ENCODE data around the gene MYNN.

MYNN gene

DNA sequence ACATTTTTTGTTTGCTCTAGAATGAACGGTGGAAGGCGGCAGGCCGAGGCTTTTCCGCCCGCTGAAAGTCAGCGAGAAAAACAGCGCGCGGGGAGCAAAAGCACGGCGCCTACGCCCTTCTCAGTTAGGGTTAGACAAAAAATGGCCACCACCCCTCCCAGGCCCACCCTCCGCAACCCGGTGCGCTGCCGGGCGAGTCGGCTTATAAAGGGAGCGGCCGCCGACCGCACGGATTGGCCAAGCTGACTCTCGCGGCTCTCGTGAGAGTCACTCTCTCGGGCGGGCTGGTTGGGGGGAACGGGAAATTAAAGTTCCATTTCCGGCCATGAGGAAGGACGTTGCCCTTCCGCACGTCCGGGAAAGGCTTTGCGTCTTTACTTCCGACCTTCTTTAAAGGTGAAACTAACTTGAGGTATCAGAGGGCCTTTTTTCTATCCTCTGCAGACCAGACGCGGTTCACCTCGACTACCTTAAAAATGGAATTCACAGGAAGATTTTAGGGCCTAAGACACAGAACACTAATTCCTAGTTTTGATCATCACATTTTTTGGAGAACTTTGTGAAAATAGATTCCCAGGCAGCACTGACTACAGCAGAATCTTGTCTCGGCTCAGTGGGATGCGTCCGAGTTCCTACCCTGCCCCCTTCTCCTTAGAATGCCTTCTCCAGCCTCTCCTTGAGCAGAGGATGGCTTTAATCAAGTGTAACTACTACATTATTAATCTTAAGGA lies 8.1 kb upstream of the MYNN start, which contains the start of gene TERC:
TERC (minus strand) TSS at position 179 of the 731 bp plus-strand sequence.
- no peak for TF ChIP-seq CTCF (IDR thresholded peaks at IDR 0.05; ENCODE audit: insufficient read depth, low read depth, low read length, missing control alignments)
- peak; percentile 94 for DNase-seq (ENCODE audit: low read depth)
- peak within 1 kb of the TSS; percentile 74 for H3K4me3 ChIP-seq (ENCODE audit: low read depth, low read length)

DNA sequence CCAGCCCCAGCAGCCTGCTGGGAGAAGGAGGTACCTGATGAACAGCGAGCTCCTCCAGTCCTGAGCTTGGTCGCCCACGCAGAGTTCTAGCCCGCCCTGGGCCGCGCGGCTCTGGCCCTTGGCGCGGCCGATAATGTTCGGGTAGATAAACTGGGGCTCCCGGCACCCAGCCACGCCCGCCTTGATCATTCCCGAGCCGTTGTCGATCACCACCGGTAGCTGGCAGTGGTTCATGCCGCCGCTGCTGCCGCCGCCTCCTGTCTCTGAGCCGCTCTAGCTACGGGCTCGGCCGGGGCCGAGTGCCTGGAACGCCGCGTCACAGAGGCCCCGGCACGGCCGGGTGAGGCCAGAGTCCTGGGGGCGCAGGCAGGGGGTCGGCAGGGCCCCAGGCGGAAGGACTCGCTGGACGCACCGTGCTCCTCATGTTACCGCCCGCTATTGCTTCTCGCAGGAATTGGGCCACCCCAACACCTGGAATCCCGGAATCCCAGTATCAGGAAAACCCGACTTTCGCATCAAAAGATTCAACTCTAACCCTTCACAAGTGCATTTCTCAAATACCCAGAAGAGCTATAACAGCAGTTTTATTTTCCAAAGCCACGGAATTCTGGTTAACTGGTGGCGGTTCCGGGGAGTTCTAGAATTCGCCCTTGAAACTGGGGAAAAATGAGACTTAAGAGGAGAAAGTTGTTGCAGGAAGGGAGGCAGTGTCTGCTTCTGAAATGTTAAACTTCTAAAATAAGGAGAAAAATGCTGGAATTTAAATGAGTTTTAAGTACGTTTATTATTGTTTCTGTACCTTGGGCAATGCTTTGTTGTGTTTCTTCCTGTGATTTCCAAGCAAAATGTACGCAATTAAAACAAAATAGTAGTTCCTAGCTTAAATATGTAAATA lies 3.7 kb upstream of the MYNN start, which contains the start of gene ACTRT3:
ACTRT3 (minus strand) TSS at position 275 of the 895 bp plus-strand sequence; CDS start at position 234, 41 bp downstream.
- TF ChIP-seq CTCF (IDR thresholded peaks at IDR 0.05; ENCODE audit: insufficient read depth, low read depth, low read length, missing control alignments): no peak
- peak within 1 kb of the TSS; percentile 70 for H3K4me3 ChIP-seq (ENCODE audit: low read depth, low read length)
- peak; percentile 81 for DNase-seq (ENCODE audit: low read depth)

DNA sequence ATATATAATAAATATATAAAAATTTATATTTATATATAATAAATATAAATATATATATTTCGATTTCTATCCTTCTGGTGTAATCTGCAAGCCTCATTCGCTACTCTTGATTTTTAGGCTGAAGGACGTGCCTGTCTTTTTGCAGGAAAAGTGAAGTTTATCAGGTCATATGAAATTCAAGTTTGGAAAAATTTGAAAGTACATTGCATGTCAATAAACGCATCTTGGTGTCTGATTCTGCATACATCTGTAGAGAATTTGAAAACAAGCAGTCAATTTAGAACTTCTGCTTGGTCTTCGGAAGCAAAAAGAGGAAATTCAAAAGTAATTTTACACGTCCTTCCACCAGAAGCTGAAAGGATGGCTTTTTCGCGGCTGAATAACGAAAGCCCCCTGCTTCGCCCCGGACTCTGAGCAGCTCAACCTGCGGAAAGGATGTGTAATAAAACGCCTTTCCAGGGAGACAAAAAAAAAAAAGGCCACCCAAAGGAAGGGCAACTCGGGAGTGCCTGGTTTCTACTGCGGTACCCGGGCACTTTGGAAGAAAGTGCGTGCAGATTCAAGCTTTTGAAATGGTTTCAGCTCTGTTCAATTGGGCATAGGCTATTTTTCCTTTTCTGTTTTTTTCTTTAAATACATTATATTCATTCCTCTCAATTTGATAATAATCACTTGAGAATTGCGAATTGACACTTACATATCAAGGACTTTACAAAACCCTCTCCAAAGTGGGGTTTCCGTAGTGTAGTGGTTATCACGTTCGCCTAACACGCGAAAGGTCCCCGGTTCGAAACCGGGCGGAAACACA lies 1.5 kb upstream of the MYNN start:
- no peak for TF ChIP-seq CTCF (IDR thresholded peaks at IDR 0.05; ENCODE audit: insufficient read depth, low read depth, low read length, missing control alignments)
- DNase-seq (ENCODE audit: low read depth): peak; percentile 86

GRCh38 chr3:169772305-169772896 lies 795 bp upstream of the MYNN start:
- TF ChIP-seq CTCF (IDR thresholded peaks at IDR 0.05; ENCODE audit: insufficient read depth, low read depth, low read length, missing control alignments): no peak
- DNase-seq (ENCODE audit: low read depth): peak; percentile 84
- H3K4me3 ChIP-seq (ENCODE audit: low read depth, low read length): peak overlapping the region; percentile 80

More for the DNA sequence above, 1.5 kb upstream of the MYNN start:
- H3K4me3 ChIP-seq (ENCODE audit: low read depth, low read length): peak overlapping the region; percentile 80

DNA sequence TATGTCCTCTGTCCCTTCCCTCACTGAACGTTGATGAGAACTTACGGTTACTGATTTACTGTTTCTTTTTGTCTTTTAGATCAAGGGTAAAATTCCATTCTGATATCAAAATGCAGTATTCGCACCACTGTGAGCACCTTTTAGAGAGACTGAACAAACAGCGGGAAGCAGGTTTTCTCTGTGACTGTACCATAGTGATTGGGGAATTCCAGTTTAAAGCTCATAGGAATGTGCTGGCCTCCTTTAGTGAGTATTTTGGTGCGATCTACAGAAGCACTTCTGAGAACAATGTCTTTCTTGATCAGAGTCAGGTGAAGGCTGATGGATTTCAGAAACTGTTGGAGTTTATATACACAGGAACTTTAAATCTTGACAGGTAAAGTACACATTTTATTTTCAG lies 990 bp downstream of the MYNN start:
- H3K4me3 ChIP-seq (ENCODE audit: low read depth, low read length): peak overlapping the region; percentile 80
- TF ChIP-seq CTCF (IDR thresholded peaks at IDR 0.05; ENCODE audit: insufficient read depth, low read depth, low read length, missing control alignments): no peak
- DNase-seq (ENCODE audit: low read depth): no peak

- no peak for DNase-seq (ENCODE audit: low read depth)
- no peak for TF ChIP-seq CTCF (IDR thresholded peaks at IDR 0.05; ENCODE audit: insufficient read depth, low read depth, low read length, missing control alignments)
- H3K4me3 ChIP-seq (ENCODE audit: low read depth, low read length): no peak overlapping the region
Measured at GRCh38 chr3:169777822-169778221, 4.6 kb downstream of the MYNN start.
